ENCODE measurements around the gene APLP2. TPM values are rescaled to one million over a fixed set of nuclear protein-coding genes. Genes with fewer than 3 reads are reported as not detected.

Gene APLP2
- total RNA-seq, 1 experiment from 2014 or later, result 345 TPM

GRCh38 chr11:130068986-130069658 lies 572 bp upstream of the APLP2 start (continued):
- TF ChIP-seq, protein P1, sequence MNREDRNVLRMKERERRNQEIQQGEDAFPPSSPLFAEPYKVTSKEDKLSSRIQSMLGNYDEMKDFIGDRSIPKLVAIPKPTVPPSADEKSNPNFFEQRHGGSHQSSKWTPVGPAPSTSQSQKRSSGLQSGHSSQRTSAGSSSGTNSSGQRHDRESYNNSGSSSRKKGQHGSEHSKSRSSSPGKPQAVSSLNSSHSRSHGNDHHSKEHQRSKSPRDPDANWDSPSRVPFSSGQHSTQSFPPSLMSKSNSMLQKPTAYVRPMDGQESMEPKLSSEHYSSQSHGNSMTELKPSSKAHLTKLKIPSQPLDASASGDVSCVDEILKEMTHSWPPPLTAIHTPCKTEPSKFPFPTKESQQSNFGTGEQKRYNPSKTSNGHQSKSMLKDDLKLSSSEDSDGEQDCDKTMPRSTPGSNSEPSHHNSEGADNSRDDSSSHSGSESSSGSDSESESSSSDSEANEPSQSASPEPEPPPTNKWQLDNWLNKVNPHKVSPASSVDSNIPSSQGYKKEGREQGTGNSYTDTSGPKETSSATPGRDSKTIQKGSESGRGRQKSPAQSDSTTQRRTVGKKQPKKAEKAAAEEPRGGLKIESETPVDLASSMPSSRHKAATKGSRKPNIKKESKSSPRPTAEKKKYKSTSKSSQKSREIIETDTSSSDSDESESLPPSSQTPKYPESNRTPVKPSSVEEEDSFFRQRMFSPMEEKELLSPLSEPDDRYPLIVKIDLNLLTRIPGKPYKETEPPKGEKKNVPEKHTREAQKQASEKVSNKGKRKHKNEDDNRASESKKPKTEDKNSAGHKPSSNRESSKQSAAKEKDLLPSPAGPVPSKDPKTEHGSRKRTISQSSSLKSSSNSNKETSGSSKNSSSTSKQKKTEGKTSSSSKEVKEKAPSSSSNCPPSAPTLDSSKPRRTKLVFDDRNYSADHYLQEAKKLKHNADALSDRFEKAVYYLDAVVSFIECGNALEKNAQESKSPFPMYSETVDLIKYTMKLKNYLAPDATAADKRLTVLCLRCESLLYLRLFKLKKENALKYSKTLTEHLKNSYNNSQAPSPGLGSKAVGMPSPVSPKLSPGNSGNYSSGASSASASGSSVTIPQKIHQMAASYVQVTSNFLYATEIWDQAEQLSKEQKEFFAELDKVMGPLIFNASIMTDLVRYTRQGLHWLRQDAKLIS (CRISPR knock-in tag; IDR thresholded peaks at IDR 0.05; ENCODE audit: borderline replicate concordance), result no peak
- TF ChIP-seq, protein P2, sequence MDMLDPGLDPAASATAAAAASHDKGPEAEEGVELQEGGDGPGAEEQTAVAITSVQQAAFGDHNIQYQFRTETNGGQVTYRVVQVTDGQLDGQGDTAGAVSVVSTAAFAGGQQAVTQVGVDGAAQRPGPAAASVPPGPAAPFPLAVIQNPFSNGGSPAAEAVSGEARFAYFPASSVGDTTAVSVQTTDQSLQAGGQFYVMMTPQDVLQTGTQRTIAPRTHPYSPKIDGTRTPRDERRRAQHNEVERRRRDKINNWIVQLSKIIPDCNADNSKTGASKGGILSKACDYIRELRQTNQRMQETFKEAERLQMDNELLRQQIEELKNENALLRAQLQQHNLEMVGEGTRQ (CRISPR knock-in tag; IDR thresholded peaks at IDR 0.05), result no peak
- no peak for TF ChIP-seq EMX1 (CRISPR knock-in tag; IDR thresholded peaks at IDR 0.05)
- TF ChIP-seq ZNF416 (CRISPR knock-in tag; IDR thresholded peaks at IDR 0.05), result no peak
- no peak for TF ChIP-seq NR2C2 (CRISPR knock-in tag; IDR thresholded peaks at IDR 0.05)
- no peak for TF ChIP-seq KAT7 (CRISPR knock-in tag; IDR thresholded peaks at IDR 0.05; ENCODE audit: borderline replicate concordance)
- TF ChIP-seq GABPB1 (CRISPR knock-in tag; IDR thresholded peaks at IDR 0.05), result peak; percentile 11; the same call in 1 of the 2 replicates
- no peak for TF ChIP-seq ZNF532 (CRISPR knock-in tag; IDR thresholded peaks at IDR 0.05; ENCODE audit: borderline replicate concordance)
- no peak for TF ChIP-seq ZNF317 (CRISPR knock-in tag; IDR thresholded peaks at IDR 0.05; ENCODE audit: borderline replicate concordance, low read depth)
- TF ChIP-seq SMAD3 (CRISPR knock-in tag; IDR thresholded peaks at IDR 0.05; ENCODE audit: borderline replicate concordance), result no peak
- TF ChIP-seq ZNF512 (CRISPR knock-in tag; IDR thresholded peaks at IDR 0.05; ENCODE audit: borderline replicate concordance), result no peak
- no peak for TF ChIP-seq GRHL2 (CRISPR knock-in tag; IDR thresholded peaks at IDR 0.05; ENCODE audit: insufficient replicate concordance, severe bottlenecking)
- TF ChIP-seq CTCF (IDR thresholded peaks at IDR 0.05), result no peak
- TF ChIP-seq ZNF396 (CRISPR knock-in tag; IDR thresholded peaks at IDR 0.05; ENCODE audit: borderline replicate concordance), result no peak
- TF ChIP-seq FOXK1 (CRISPR knock-in tag; IDR thresholded peaks at IDR 0.05), result peak; percentile 49; the same call in 1 of the 2 replicates
- no peak for TF ChIP-seq MYBL2 (CRISPR knock-in tag; IDR thresholded peaks at IDR 0.05)
- no peak for TF ChIP-seq IRF2 (CRISPR knock-in tag; IDR thresholded peaks at IDR 0.05; ENCODE audit: borderline replicate concordance, low read depth)
- TF ChIP-seq TEAD1 (CRISPR knock-in tag; IDR thresholded peaks at IDR 0.05), result no peak
- TF ChIP-seq ATF1 (CRISPR knock-in tag; IDR thresholded peaks at IDR 0.05), result no peak
- no peak for TF ChIP-seq ESRRA (CRISPR knock-in tag; IDR thresholded peaks at IDR 0.05; ENCODE audit: borderline replicate concordance)
- no peak for TF ChIP-seq TCF7 (CRISPR knock-in tag; IDR thresholded peaks at IDR 0.05; ENCODE audit: low read depth)
- TF ChIP-seq GTF2I (CRISPR knock-in tag; conservative IDR thresholded peaks at IDR 0.05), result no peak
- TF ChIP-seq PRRX2 (CRISPR knock-in tag; IDR thresholded peaks at IDR 0.05), result no peak
- no peak for TF ChIP-seq OVOL2 (CRISPR knock-in tag; IDR thresholded peaks at IDR 0.05; ENCODE audit: borderline replicate concordance)
- TF ChIP-seq, protein P3, sequence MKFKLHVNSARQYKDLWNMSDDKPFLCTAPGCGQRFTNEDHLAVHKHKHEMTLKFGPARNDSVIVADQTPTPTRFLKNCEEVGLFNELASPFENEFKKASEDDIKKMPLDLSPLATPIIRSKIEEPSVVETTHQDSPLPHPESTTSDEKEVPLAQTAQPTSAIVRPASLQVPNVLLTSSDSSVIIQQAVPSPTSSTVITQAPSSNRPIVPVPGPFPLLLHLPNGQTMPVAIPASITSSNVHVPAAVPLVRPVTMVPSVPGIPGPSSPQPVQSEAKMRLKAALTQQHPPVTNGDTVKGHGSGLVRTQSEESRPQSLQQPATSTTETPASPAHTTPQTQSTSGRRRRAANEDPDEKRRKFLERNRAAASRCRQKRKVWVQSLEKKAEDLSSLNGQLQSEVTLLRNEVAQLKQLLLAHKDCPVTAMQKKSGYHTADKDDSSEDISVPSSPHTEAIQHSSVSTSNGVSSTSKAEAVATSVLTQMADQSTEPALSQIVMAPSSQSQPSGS (CRISPR knock-in tag; IDR thresholded peaks at IDR 0.05; ENCODE audit: borderline replicate concordance, low read depth), result no peak

Measured in WTC11 (cell line).